ENCODE measurements around the gene RNF114.

Gene RNF114

DNA sequence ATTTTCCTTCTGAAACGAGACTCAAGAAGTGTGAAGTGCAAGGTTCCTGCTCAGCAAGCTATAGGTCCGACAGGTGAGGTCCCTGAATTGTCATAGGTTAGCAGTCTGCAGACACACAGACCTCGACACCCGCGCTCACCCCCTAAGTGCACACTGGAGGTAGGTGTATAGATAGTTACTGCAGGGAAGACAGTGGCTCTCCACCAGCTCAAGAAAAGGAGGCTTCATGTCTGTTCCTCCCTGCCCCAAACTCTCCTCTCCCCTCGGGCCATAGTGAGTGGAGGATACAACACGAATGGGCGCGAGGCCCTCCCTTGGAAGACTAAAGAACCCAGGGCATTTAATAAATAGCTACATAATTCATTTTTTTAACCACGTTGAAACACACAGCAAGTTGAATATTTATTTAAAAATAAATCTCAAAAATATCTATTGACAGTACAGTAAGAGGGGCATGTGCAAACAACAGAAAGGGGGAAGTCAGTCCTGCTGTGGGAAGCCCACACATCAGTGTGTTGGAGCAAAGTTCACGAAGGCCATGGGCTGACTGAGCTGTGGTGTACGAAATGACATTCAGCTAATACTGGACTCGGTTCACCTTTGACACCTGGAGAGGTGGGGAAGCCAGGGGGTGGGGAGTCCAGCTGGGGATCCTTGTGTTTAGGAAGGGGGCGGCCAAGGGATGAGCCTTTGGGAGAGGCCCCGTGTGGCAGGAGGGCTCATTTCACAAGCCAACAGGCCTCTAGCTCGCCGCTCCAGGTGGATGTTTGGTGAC, 31.6 kb upstream of the RNF114 start:
- no peak for DNase-seq

DNA sequence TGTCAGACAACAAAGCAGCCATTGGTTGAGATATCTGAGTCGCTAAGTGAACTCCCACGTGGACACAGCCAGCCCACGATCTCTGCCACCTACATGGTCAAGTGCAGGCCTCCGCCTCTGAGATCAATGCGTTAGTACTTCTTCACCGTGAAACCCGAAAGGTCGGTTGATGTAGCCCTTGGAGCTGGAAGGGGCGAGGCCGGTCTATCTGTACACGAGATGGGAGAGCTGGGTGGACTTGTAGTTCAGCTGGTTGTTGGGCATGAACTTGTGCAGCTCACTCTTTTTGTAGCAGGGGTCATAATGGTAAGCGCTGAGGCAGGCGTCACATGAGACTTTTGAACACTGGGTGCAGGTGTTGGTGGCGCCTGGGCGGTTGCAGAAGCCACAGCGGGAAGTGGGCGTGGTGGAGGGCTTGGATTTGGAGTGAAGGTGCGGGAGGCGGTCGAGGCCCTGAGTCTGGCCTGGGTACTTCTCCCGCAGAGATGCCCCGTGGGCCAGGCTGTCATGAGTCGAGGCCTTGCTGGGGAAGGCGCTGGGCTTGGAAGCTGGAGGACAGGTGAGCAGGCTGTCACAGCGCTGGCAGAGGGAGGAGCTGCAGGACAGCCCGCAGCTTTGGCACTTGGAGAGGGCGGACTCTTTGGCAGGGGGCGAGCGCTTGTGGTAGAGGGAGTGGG, 30.6 kb upstream of the RNF114 start:
- no peak for DNase-seq

DNA sequence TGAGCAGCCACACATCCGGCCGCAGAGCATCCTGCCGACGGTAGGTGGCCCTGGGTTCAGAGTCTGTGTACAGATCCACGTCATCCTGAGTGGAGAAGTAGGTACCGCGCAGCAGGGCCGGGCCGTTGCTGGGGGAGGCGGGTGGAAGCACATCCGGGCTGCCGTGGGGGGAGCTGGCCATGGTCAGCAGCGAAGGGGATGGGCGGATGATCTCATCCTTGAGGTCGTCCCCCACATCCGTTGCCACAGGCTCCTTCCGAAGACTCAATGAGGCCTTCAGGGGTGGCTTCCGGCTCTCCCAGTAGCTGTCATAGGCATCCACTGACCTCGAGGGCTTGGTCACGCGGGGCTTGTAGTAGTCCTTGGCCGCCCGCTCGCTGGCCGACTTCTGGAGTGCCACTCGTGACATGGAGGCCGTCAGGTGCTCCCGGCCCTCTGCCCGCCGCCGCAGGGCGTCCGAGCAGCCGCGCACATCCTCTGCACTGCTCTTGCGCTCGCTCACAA, 30.0 kb upstream of the RNF114 start:
- DNase-seq = no peak

DNA sequence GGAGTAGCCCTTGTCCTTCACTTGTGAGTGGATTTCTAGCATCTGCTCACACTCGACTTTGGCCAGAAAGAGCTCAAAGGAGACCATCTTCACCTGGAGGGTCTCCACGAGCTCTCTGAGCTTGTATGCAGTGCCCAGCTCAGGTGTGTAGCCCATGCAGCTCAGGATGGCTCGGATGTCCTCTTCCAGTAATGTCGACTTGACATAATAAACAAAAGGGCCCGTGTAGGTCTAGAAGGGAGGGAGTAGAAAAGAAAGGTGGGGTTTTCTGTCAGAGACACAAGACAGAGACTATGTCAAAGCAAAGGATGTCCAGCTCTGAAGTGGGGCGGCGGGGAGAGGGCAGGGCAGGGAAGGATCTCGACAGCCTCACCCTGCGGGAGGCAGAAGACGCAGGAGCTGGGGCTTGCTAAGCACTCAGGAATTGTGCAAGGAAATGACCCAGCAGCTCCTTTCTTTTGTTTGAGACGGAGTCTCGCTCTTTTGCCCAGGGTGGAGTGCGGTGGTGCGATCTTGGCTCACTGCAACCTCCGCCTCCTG, 29.5 kb upstream of the RNF114 start:
- DNase-seq = no peak

DNA sequence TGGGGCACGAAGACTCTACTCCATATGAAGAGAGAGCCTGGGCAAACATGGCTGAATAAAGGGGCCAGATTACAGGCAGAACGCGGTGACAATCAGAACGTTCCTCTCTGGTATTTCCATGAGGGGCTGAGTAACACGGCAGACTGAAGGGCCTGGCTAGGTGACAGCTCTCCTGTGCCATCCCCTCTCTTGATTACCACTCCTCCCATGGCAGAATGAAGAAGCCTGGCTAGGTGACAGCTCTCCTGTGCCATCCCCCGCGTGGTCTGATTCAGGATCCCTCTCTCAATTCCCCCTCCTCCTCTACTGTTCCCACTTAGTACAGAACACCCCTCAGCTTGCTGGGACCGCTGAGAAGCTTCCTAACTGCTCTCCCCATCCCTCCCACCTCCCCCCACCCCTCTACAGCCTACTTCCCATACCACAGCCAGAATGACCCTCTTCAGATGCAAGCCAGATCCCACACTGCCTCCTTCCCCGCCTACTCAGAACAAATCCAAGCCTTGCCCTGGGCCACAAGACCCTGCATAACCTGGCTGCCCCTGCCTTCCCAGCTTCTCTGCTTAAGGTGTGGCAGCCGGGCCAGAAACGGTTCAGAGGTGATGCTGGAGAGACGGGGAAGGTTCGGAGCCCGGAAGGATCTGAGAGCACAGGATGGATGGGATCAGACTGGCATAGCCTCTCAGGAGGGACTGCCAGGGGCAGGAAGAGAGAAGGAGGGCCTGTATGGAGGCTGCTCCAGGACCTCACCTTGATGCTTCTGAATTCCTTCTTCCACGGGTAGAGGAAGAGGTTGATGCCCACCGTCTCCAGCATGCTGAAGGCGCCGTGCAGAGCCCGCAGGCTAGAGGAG, 28.6 kb upstream of the RNF114 start:
- no peak for DNase-seq

DNA sequence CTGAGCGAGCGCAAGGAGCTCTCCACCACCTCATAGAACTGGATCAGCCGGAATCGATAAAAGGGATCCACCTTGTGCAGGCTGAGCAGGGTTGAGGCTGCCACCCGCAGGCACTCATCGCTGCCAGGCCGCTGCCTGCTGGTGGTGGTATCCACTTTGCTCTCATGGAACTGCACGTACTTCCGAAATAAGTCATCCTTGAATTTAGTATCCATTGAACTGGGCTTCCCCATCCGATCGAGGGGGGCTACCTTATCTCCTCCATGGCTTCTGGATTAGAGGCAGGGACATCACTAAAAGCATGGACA, 28.0 kb upstream of the RNF114 start:
- no peak for DNase-seq

DNA sequence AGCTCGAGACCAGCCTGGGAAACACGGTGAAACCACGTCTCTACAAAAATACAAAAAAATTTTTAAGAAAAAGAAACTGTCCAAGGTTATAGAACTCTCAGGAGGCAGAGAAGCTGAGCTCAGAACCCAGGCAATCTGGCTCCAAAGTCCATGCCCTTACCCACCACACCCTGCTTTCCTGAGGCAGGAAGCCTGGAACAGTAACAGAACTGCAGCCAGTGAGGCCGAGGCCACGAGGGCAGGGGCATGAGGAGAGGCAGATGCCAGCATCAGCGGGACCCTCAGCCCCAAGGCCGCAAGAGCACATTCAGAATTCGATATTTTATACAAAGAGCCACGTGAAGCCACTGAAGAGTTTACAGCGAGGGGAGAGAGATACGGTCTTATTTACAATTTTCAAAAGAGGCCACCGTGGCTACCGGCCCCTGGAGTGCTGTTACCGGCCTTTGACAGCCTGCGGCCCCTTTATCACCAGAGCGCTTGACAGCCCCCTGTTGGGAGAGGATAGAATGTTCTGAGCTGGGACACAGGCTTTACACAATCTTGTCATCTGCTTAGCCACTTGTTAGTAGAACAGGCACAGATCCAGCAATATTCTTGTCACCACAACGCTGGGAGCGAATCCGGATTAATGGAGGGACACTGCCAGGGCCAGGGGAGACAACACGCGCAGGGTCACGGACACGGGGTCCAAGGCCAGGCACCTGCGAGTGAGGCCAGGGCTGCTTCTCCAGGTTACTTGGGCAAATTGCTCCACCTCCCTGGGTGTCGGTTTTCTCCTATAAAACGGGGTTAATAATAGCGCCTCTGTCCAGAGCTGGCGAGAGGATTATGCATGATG, 26.5 kb upstream of the RNF114 start:
- no peak for DNase-seq

DNA sequence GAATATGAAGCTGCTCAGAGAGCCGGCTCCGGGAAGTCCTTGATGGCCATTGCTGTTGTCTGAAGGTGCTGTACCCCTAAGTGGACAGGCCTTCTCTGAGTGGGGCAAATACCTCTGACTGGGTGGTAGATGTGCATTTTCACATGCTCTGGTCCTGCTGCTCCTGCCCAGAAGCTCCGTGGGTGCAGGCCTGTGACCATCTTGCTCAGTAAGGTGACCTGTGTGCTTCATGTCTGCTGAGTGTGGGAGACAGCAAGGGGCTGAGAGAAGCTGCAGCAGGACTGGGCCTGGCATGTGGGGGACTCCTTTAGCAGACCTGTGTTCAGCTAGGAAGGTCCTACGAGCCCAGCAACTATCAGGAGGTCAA, 25.9 kb upstream of the RNF114 start:
- no peak for DNase-seq

DNA sequence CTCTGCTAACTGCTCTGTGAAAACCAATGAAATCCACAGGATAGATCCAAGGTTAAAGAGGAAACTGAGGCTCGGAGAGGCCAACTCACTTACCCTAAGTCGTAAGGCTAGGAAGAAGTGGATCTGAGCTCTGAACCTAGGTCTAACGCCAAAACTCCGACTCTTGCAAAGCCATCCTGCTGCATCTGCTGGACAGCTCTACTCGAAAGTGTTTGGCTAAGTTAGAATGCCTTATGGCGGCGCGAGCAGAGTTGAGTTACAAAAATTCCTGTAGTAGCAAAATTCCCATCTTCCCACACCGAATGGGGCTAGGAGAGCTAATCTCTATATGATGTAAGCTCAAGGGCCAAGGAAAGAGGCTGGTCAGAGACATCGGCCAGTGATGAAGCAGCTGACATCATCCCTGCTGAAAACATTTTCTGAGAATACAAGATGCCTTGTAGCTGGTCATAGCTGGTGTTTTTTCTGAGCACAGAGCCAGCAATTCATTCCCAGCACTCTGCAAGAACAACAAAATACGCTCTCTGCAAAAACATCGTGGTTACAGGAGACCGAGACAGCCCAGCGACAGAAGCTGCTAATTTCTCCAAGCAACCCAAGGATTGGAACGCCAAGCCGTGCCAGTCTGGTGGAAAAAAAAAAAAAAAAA, 22.7 kb upstream of the RNF114 start:
- DNase-seq = no peak

DNA sequence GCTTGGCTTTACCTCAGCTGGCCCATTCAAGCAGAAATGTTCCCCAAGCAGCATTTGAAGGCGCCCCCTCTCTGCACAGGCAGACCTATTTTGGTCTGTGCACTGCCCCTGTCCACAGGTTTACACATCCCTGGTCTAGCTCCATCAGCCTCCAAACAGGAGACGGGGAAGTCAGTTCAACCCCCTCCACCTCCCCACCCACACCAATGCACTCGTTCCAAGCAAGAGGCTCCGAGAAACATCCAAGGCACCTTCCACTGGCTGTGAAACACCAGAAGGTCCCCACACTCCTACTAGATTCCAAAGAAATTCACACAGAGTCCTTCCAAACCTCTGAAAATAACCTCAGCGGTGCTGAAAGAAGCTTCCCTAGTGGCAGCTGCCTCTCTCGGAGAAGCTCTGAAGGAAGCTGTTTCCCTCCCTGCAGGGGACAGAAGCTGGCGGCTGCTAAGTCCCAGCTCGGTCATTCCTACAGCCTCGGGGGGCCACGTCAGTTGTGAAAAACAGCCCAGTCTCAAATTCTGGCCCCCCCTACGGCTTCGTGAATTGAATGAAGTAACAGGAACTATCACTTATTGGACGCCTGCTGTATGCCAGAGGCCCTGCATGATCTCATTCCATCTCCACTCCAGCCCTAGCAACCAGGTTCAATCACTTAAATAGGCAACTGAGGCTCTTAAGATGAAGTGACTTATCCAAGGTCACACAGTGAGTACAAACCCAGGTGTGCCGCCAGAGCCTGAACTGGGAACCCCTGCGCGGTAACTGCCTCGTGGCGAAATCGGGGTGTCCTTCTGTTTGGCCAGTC, 21.7 kb upstream of the RNF114 start:
- DNase-seq = peak in 1 of 2 donors; percentile 40

DNA sequence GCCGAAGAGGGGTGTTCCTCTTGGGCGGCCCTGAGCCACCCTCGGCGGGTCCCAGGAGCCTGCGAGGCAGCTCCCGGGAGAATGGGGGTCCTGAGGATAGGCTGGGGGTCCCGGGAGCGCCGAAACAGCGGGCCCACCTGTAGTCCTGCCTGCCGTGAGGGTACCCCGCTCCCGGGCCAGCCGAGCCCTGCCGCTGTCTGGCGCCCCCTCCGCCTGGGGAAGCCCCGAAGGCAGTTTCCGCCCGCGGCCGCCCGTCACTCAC, 21.1 kb upstream of the RNF114 start:
- DNase-seq = no peak

DNA sequence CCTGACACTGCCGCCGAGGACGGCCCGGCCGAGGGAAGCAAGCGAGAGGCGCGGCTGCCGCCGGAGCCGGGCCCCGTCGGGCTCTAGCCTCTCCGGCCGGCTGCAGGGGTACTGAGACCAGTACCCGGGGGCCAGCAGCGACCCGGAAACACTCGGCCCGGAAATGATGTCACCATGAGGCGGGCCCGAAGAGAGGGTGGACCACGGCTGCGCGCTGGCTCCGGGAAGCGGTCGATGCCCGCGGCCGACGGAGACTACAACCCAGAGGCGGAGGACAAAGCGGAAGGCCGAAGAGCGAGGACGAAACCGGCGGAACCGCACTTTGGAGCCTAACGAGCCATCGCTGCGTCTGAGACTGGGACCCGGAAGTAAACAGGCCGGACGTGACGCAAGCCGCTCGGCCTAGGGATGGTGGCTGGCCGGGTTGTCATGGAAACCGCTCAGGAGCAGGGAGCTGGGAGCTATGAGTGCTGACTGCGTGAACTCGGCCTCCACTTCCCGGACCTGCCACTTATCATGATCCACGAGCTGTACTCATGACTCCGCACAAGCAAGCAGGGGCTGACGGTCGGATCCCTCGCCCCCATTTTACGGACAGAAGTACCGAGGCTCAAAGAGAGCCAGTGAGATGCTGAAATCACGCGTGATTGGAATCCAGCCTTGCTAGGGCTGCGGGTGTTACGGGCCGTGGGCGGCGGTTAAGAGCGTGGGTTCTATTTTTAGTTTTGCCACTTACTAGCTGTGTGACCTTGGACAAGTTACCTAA, 20.6 kb upstream of the RNF114 start, which contains the start of gene SPATA2:
SPATA2 (minus strand) TSS at position 150 of the 766 bp plus-strand sequence. CDS start 7,039 bp downstream, outside the sequence.
- DNase-seq = peak; percentile 93 to 94

DNA sequence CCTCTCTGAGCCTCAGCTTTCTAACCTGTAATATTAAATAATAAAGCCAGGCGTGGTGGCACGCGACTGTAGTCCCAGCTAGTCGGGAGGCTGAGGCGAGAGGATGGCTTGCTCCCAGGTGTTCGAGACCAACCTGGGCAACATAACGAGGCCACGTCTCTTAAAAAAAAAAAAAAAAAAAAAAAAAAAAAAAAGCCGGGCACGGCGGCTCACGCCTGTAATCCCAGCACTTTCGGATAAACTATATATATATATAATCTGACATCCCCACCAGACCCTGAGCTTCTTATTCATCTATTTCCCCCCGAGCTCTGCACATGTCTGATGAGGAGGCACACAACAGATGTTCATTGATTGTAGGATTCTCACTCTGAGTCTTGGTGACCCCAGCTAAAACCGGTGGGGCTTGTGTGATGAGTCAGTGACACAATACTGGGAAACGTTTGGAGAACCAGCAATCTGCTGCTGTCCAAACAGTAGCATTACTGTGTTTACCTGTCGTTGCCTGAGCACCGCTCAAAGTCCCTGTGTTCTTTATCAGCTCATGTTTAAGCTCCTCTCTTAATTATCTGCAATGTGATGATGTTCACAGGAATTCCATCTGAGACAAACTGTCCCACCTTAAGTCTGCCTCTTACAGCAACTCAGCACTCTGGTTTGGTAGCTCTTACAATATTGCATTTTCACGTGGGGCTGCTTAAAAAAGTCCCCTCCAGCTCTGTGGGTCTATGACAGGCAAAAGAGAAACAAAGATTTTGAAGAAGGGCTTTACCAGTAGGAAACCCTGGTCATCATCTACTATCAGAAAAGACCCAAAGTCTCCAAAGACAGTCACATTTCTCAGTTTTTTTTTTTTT, 19.8 kb upstream of the RNF114 start:
- no peak for DNase-seq

DNA sequence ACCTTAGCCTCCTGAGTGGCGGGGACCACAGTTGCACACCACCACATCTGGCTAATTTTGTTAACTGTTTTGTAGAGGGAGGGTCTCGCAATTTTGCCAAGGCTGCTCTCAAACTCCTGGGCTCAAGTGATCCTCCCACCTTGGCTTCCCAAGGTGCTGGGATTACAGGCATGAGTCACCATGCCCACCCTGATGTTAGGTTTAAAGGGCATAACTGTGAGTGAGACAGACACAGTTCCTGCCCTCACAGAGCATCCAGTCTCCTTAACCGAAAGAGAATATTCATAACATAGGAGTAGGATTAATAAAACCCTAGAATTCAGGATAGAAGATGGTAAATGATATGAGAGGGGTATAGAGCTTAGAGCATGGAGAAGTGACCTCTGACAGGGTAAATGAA, 17.8 kb upstream of the RNF114 start:
- DNase-seq = no peak

DNA sequence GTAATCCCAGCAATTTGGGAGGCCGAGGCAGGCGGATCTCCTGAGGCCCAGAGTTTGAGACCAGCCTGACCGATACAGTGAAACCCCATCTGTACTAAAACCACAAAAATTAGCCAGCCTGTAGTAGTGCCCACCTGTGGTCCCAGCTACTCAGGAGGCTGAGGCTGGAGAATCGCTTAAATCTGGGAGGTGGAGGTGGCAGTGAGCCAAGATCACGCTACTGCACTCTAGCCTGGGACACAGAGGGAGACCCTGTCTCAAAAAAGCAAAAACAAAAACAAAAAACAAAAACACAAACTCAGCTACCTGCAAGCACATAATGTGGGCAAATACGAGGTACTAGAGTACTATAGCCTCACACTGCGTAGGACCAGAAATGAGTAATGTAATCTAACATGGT, 17.2 kb upstream of the RNF114 start:
- DNase-seq = no peak

DNA sequence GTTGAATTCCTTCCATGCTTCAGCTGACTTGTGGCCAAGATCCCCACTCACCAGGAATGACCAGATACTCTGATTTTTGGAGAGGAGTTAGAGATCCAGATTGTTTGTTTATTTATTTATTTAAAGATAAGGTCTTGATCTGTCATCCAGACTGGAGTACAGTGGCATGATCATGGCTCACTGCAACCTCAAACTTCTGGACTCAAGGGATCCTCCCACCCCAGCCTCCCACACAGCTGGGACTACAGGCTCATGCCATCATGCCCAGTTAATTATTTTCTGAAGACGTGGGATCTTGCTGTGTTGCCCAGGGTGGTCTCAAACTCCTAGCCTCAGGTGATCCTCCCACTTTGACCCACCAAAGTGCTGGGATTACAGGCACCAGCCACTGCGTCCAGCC, 16.7 kb upstream of the RNF114 start:
- DNase-seq = no peak

DNA sequence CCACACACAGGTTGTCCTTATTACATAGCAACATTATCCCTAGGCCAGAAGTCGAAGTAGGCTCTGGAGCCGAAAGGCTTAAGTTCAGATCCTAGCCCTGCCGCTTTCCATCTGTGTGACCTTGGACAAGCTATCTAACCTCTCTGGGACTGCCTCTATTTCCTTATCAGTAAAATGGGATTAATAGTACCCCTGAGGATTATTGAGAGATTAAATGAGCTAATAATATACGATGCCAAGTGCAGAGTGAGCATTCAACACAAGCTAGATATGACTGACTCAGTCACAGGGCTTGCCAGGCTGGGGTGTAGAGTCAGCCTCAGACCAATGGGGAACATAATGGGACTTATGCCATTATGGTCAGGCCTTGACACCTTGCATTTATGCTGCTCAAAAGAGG, 11.9 kb upstream of the RNF114 start:
- no peak for DNase-seq

DNA sequence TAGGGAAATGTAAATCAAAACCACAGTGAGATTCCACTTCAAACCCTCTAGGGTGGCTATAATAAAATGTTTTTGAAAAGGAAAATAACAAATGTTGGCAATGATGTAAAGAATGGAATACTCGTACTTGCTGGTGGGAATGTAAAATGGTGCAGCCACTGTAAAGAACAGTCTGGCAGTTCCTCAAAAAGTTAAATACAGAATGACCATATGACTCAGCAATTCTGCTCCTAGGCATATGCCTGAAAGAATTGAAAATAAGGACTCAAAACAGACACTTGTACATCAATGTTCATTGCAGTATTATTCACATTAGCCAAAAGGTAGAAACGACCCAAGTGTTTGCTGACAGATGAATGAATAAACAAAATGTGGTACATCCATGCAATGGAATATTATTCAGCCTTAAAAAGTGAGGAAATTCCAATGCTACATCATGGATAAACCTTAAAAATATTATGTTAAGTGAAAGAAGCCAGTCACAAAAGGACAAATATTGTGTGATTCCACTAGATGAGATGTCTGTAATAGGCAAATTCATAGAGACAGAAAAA, 10.2 kb upstream of the RNF114 start:
- no peak for DNase-seq

Measured in CD4-positive, alpha-beta T cell treated with Interleukin-1 beta for 1 hour (primary cell).